ENCODE measurements around the gene PSMD9. TPM values are rescaled to one million over a fixed set of nuclear protein-coding genes. Genes with fewer than 3 reads are reported as not detected.

Gene PSMD9
- total RNA-seq, 1 donor from 2014 or later = 34.0 TPM

GRCh38 chr12:121898287-121898686 lies 9.7 kb downstream of the PSMD9 start:
- peaks cover 36% of the 10 kb centered on the region for H3K36me3 Mint-ChIP-seq (ENCODE audit: low read depth, unreplicated experiment)
- H3K9me3 Mint-ChIP-seq (ENCODE audit: unreplicated experiment) = no peaks in the 10 kb centered on the region
- H3K27me3 Mint-ChIP-seq (ENCODE audit: unreplicated experiment) = no peaks in the 10 kb centered on the region
- TF ChIP-seq CTCF (IDR thresholded peaks at IDR 0.05; ENCODE audit: unreplicated experiment) = no peak
- no peaks in the 10 kb centered on the region for H3K4me1 Mint-ChIP-seq (ENCODE audit: unreplicated experiment)
- H3K4me3 Mint-ChIP-seq (ENCODE audit: unreplicated experiment) = no peak overlapping the region
- DNase-seq (ENCODE audit: low spot score) = no peak
- no peak overlapping the region for H3K27ac Mint-ChIP-seq (ENCODE audit: unreplicated experiment)

- no peak overlapping the region for H3K4me3 Mint-ChIP-seq (ENCODE audit: unreplicated experiment)
- TF ChIP-seq CTCF (IDR thresholded peaks at IDR 0.05; ENCODE audit: unreplicated experiment) = no peak
- peaks cover 35% of the 10 kb centered on the region for H3K36me3 Mint-ChIP-seq (ENCODE audit: low read depth, unreplicated experiment)
- H3K27me3 Mint-ChIP-seq (ENCODE audit: unreplicated experiment) = no peaks in the 10 kb centered on the region
- no peaks in the 10 kb centered on the region for H3K9me3 Mint-ChIP-seq (ENCODE audit: unreplicated experiment)
- no peak for DNase-seq (ENCODE audit: low spot score)
- no peaks in the 10 kb centered on the region for H3K4me1 Mint-ChIP-seq (ENCODE audit: unreplicated experiment)
- no peak overlapping the region for H3K27ac Mint-ChIP-seq (ENCODE audit: unreplicated experiment)
Observed at GRCh38 chr12:121899590-121899989, 11.0 kb downstream of the PSMD9 start.

GRCh38 chr12:121903202-121903601 lies 14.6 kb downstream of the PSMD9 start:
- Mint-ChIP-seq H3K4me1 (ENCODE audit: unreplicated experiment) (no peaks in the 10 kb centered on the region), H3K27ac (ENCODE audit: unreplicated experiment) (no peak overlapping the region), H3K4me3 (ENCODE audit: unreplicated experiment) (peak overlapping the region; percentile 21), H3K36me3 (ENCODE audit: low read depth, unreplicated experiment) (peaks cover 30% of the 10 kb centered on the region), H3K27me3 (ENCODE audit: unreplicated experiment) (no peaks in the 10 kb centered on the region), H3K9me3 (ENCODE audit: unreplicated experiment) (no peaks in the 10 kb centered on the region)
- DNase-seq (ENCODE audit: low spot score) = no peak
- TF ChIP-seq CTCF (IDR thresholded peaks at IDR 0.05; ENCODE audit: unreplicated experiment) = no peak

- H3K27me3 Mint-ChIP-seq (ENCODE audit: unreplicated experiment) = peaks cover 2% of the 10 kb centered on the region
- TF ChIP-seq CTCF (IDR thresholded peaks at IDR 0.05; ENCODE audit: unreplicated experiment) = no peak
- H3K27ac Mint-ChIP-seq (ENCODE audit: unreplicated experiment) = no peak overlapping the region
- DNase-seq (ENCODE audit: low spot score) = no peak
- H3K4me1 Mint-ChIP-seq (ENCODE audit: unreplicated experiment) = no peaks in the 10 kb centered on the region
- no peaks in the 10 kb centered on the region for H3K9me3 Mint-ChIP-seq (ENCODE audit: unreplicated experiment)
- no peak overlapping the region for H3K4me3 Mint-ChIP-seq (ENCODE audit: unreplicated experiment)
- H3K36me3 Mint-ChIP-seq (ENCODE audit: low read depth, unreplicated experiment) = peaks cover 33% of the 10 kb centered on the region
Observed at GRCh38 chr12:121905746-121906145, 17.2 kb downstream of the PSMD9 start.

GRCh38 chr12:121908702-121909101 lies 20.1 kb downstream of the PSMD9 start:
- Mint-ChIP-seq H3K36me3 (ENCODE audit: low read depth, unreplicated experiment) (peaks cover 15% of the 10 kb centered on the region), H3K27me3 (ENCODE audit: unreplicated experiment) (peaks cover 2% of the 10 kb centered on the region), H3K4me3 (ENCODE audit: unreplicated experiment) (peak overlapping the region; percentile 73), H3K27ac (ENCODE audit: unreplicated experiment) (no peak overlapping the region), H3K9me3 (ENCODE audit: unreplicated experiment) (no peaks in the 10 kb centered on the region), H3K4me1 (ENCODE audit: unreplicated experiment) (no peaks in the 10 kb centered on the region)
- no peak for TF ChIP-seq CTCF (IDR thresholded peaks at IDR 0.05; ENCODE audit: unreplicated experiment)
- no peak for DNase-seq (ENCODE audit: low spot score)

Measured in endothelial cell (in vitro differentiated cells).